Measurements from ENCODE around the gene GINS2.

- TF ChIP-seq CTCF (IDR thresholded peaks at IDR 0.05) (no peak), POLR2AphosphoS5 (IDR thresholded peaks at IDR 0.05) (no peak), POLR2A (IDR thresholded peaks at IDR 0.05) (no peak)
Observed at GRCh38 chr16:85733839-85734170, 45.1 kb upstream of the GINS2 start.

All from stomach (tissue), 4 donors.